Stimulated activated CD4-positive, alpha-beta T cell treated with anti-CD3 and anti-CD28 coated beads, Interleukin-15, amount 100 ng/mL, for 24 hours (primary cell): ENCODE measurements around the gene DNER.

ENCODE experiments used
- DNase-seq: peaks from one replicate; pipeline ENCODE4 v3.0.0-alpha.2; 2020

The DNER gene

DNA sequence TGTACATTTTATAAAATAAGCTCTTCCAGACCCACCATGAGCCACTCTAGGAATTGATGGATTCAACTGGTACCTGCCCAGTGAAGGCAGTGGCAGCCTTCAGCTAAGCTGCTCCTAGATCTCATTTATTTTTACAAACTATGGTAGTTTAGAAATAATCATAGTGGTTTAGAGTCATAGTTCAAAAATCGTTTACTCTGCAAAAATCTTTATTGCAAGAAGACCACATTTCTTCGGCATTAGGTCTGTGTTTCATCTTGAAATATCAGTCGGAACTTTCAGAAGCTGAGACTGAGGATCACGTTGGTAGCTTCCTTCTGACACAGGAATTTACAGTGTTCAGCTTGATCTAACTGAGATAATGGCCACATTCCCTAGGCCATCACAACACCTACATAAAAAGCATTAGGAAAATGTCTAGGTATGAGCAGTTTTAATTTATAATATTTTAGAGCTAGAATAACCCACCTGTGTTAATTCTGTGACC, 237.0 kb downstream of the DNER start:
- no peak for DNase-seq

GRCh38 chr2:229475778-229476177, 238.6 kb downstream of the DNER start:
- DNase-seq = no peak

DNA sequence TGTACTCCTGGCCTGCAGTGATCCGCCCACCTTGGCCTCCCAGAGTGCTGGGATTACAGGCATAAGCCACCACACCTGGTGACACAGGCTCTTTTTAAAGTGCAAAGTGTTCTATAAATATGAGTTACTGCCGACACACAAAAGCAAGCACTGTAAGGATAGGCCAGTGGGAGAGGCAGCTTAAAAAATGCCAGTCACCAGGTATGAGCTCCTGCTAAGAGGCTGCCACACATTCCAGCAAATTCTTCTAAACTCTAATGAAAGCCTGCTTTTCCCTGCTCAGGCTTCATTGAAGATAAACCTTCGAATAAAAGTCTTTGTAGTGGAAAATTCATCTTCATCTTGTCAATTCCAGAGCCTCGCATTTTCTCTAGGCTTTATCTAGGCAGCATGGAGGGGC, 240.2 kb downstream of the DNER start:
- DNase-seq = no peak

DNA sequence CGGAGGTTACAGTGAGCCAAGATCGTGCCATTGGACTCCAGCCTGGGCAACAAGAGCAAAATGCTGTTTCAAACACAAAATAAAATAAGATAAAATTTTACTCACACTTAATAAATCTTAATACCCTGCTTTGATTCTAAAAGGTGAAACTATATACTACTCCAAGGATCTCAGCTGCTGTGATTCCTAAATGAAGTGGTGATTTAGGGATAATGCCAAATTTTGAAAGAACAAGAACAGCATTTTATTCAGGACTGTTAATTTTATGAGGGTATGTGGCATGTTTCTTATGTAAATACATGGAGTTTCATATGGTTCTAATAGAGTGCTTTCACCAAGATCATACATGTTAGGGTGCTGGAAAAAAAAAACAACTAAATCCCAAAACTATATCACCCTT, 243.6 kb downstream of the DNER start:
- DNase-seq = no peak

- no peak for DNase-seq
Measured at GRCh38 chr2:229467783-229468182, 246.6 kb downstream of the DNER start.

- no peak for DNase-seq
Measured at GRCh38 chr2:229463841-229464346, 250.5 kb downstream of the DNER start.

GRCh38 chr2:229462112-229462511, 252.2 kb downstream of the DNER start:
- DNase-seq = no peak

DNA sequence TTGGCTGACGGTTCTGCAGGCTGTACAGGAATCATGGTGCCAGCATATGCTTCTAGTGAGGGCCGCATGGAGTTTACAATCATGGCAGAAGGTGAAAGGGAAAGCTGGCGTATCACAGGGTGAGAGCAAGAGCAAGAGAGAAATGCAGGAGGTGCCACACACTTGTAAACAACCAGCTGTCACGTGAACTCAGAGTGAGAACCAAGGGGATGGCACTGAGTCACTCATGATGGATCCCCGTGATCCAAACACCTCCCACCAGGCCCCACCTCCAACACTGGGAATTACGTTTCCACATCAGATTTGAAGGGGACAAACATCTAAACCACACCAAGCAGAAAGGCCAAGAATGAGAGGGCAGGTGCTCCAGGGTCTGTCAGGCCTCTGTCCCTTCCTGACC, 258.3 kb downstream of the DNER start:
- no peak for DNase-seq

- DNase-seq = no peak
Measured at GRCh38 chr2:229454934-229455631, 259.3 kb downstream of the DNER start.

DNA sequence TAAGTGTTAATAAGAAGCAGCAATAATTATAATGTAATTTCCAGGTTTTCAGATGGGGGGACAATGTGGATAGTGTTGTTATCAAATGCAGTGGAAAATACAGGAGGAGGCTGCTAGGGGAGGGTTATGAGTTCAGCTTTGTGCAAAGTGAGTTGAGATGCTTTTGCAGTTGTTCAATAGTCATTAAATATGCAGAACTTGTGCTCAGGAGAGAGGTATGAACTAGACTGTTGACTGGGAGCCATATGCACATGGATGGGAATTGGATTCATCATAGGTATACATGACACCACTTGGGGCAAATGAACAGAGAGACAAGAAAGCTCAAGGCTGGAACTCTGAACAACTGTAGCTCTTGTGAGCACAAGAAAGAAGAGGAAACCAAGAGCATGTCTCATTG, 261.1 kb downstream of the DNER start:
- no peak for DNase-seq

DNA sequence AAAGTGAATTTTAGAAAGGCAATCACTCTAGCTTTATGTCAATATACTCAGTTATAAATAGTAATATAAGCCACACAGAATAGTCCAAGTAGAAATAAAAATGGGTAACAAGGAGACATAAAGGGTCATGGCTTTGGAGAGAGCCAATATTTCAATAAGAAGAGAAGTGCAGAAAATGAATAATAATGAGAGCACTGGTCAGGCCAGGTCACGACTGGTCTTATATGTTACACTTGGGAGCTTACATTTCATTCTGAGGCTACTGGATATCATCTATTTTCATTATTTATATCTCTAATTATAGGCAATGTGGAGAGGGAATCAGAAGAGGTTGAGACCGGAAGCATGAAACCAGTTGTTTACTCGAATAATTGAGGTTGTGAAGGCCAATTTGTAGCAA, 262.5 kb downstream of the DNER start:
- DNase-seq = no peak

- no peak for DNase-seq
Measured at GRCh38 chr2:229447227-229447626, 267.1 kb downstream of the DNER start.

DNA sequence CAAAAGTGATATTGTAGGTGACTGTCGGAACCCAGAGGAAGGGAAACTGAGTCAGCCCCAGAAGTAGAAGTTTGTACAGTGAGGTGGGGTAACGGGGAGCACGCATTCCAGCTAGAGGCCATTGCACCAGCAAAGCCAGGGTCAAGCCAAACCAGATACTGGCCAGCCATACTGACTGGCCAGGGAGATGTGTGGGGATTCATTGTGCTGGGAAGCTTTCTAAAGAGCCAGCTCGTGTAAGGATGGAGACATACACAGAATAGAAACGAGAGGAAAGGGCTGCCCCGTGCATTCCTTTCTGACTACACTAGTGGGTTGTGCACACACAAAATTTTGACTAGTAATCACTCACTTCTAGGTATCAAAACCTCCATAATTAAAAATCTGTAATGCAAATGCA, 268.0 kb downstream of the DNER start:
- DNase-seq = no peak

- DNase-seq = no peak
Measured at GRCh38 chr2:229445501-229446211, 268.7 kb downstream of the DNER start.

GRCh38 chr2:229445019-229445418, 269.3 kb downstream of the DNER start:
- no peak for DNase-seq

DNA sequence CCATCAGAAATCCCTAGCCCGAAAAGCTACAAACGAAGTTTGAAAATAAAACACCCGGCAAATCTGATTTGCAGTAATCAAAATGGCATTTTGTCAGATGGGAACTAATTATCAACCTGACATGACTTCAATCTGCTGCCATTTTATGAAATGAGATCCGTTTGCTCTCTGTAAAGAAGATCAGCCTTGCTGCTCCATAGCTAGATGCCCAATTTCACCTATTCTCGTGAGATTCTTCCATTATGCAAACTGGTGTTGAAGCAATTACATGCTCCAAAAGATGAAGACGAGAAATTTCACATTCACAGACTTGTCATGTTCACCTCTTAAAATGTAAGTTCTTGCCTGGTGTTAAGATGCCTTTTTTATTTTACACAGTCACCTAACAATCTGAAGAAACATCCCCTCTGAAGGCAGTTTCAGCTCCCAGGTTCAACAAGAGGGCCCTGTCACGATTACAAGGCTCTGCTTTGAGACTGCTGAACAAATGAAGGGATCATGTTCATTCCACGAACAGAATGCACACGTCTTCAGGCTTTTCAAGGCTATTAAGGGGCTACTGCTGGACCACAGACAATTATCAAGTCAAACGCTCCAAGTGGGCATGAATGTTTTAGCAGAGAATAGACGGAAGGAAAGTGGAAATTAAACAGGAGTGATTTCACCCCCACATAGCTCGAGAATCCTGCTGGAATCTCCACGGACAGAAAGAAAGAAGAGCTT, 270.6 kb downstream of the DNER start:
- DNase-seq = no peak

DNA sequence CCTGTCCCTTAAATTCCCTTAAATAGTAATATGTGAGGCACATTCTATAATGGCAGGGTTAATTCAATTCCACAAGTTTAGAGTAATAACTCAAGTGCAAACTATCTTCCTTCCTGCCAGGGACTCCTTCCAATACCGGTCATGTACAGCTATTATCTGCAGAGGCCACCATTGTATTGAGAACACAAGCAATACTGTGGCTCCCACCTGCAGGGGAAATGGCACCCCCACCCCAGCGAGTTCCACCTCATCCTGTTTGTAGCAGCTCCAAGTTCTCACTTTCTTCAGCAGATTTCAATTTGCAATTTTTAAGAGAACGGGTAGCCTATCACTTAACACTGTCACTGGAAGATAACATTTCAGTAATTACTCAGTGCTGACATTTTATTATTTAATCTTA, 271.2 kb downstream of the DNER start:
- DNase-seq = no peak

GRCh38 chr2:229438430-229439159, 275.8 kb downstream of the DNER start:
- DNase-seq = no peak

GRCh38 chr2:229437467-229437866, 276.9 kb downstream of the DNER start:
- no peak for DNase-seq

- DNase-seq = no peak
Measured at GRCh38 chr2:229434187-229434586, 280.2 kb downstream of the DNER start.

GRCh38 chr2:229433351-229433750, 281.0 kb downstream of the DNER start:
- no peak for DNase-seq

- no peak for DNase-seq
Measured at GRCh38 chr2:229431327-229431954, 282.9 kb downstream of the DNER start.

DNA sequence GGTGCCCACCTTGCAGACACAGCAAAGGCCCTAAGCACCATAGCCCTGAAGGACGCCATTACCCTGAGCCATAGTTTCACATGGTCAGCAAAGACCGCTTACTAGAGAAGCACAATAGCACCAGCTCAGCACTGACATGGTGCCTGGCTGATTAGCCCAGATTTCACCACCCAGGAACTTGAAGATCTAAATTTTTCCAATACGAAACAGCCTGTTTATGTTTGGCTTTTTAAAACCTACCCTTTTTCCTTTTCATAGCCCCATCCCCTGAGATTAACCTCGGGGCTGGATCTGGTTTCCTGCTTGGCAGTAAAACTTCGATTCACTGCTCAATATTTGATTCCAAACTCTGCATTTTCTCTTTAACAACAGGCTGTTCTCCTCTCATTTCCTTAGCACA, 284.8 kb downstream of the DNER start:
- DNase-seq = no peak
